GM19328 (cell line): ENCODE measurements around the gene GNG12.

Experiments used
- ATAC-seq: cut with Tn5 transposase; IDR thresholded peaks from one replicate; pipeline ENCODE4 v1.9.1; 2021; ENCODE audit warnings: mild to moderate bottlenecking, moderate library complexity; ENCODE audit not compliant: unreplicated experiment

The GNG12 gene

GRCh38 chr1:67713057-67713846 lies 120.0 kb downstream of the GNG12 start:
- no peak for ATAC-seq

GRCh38 chr1:67711855-67712212 lies 121.4 kb downstream of the GNG12 start:
- ATAC-seq: no peak

GRCh38 chr1:67711158-67711854 lies 122.0 kb downstream of the GNG12 start:
- no peak for ATAC-seq

GRCh38 chr1:67710417-67710816 lies 122.8 kb downstream of the GNG12 start:
- no peak for ATAC-seq

- no peak for ATAC-seq
Measured at GRCh38 chr1:67708606-67709005, 124.7 kb downstream of the GNG12 start.

- no peak for ATAC-seq
Measured at GRCh38 chr1:67705735-67706453, 127.4 kb downstream of the GNG12 start.

GRCh38 chr1:67704351-67704750 lies 128.9 kb downstream of the GNG12 start:
- no peak for ATAC-seq

GRCh38 chr1:67701876-67702275 lies 131.4 kb downstream of the GNG12 start:
- ATAC-seq: no peak

GRCh38 chr1:67700692-67701410 lies 132.4 kb downstream of the GNG12 start:
- no peak for ATAC-seq

GRCh38 chr1:67700220-67700619 lies 133.0 kb downstream of the GNG12 start:
- no peak for ATAC-seq

GRCh38 chr1:67696708-67697107 lies 136.6 kb downstream of the GNG12 start:
- ATAC-seq: no peak

- no peak for ATAC-seq
Measured at GRCh38 chr1:67695963-67696362, 137.3 kb downstream of the GNG12 start.

- no peak for ATAC-seq
Measured at GRCh38 chr1:67691712-67692111, 141.6 kb downstream of the GNG12 start.

- no peak for ATAC-seq
Measured at GRCh38 chr1:67690411-67690810, 142.9 kb downstream of the GNG12 start.

- no peak for ATAC-seq
Measured at GRCh38 chr1:67690018-67690363, 143.3 kb downstream of the GNG12 start.

- no peak for ATAC-seq
Measured at GRCh38 chr1:67689267-67690017, 143.8 kb downstream of the GNG12 start.

GRCh38 chr1:67688526-67689219 lies 144.6 kb downstream of the GNG12 start:
- ATAC-seq: no peak

GRCh38 chr1:67687649-67688048 lies 145.6 kb downstream of the GNG12 start:
- ATAC-seq: no peak

GRCh38 chr1:67687198-67687545 lies 146.1 kb downstream of the GNG12 start:
- ATAC-seq: no peak
